Measurements from ENCODE around the gene DAGLA.

- TF ChIP-seq CTCF (IDR thresholded peaks at IDR 0.05): no peak
- no peak for TF ChIP-seq POLR2AphosphoS5 (IDR thresholded peaks at IDR 0.05)
These were observed 28.1 kb upstream of the DAGLA start for GRCh38 chr11:61652135-61652534.
